DOHH2 (cell line): ENCODE results near the gene HNRNPU.

Experiments used
- H3F3A ChIP-seq: fragments of 200-600 bp; sonication (generic), shearing (Covaris generic); 2 replicates; pipeline ENCODE4 v1.6.0; 2016; ENCODE audit warnings: antibody characterized with exemption, mild to moderate bottlenecking; ENCODE audit not compliant: control insufficient read depth, insufficient read depth
- H3K27ac ChIP-seq: fragments of 200-600 bp; sonication (generic); 2 replicates; pipeline ENCODE4 v1.5.1; 2014; ENCODE audit warnings: low read depth, mild to moderate bottlenecking, low read length, moderate library complexity
- H3K27me3 ChIP-seq: fragments of 200-600 bp; sonication (generic); 2 replicates; pipeline ENCODE4 v1.6.1; 2014; ENCODE audit warnings: mild to moderate bottlenecking, low read length, mixed read lengths; ENCODE audit not compliant: control insufficient read depth
- H3K36me3 ChIP-seq: fragments of 200-600 bp; sonication (generic); 2 replicates; pipeline ENCODE4 v1.6.1; 2014; ENCODE audit warnings: mild to moderate bottlenecking, low read length, moderate library complexity, mixed read lengths; ENCODE audit not compliant: control insufficient read depth
- H3K4me1 ChIP-seq: fragments of 200-600 bp; sonication (generic); 2 replicates; pipeline ENCODE4 v1.6.1; 2014; ENCODE audit warnings: mild to moderate bottlenecking, low read length, mixed read lengths; ENCODE audit not compliant: control insufficient read depth
- H3K4me2 ChIP-seq: fragments of 200-600 bp; sonication (generic); 2 replicates; pipeline ENCODE4 v1.6.0; 2014; ENCODE audit warnings: mild to moderate bottlenecking, low read length, moderate library complexity
- H3K4me3 ChIP-seq: fragments of 200-600 bp; sonication (generic); 2 replicates; pipeline ENCODE4 v1.5.1; 2014; ENCODE audit warnings: mild to moderate bottlenecking, low read length, mixed read lengths
- H3K79me2 ChIP-seq: fragments of 200-600 bp; sonication (generic); 2 replicates; pipeline ENCODE4 v1.6.1; 2014; ENCODE audit warnings: mild to moderate bottlenecking, low read length, mixed read lengths; ENCODE audit not compliant: control insufficient read depth
- H3K9me2 ChIP-seq: fragments of 200-600 bp; sonication (generic); replicated peaks from 2 replicates; pipeline ENCODE4 v1.6.1; 2014; ENCODE audit warnings: mild to moderate bottlenecking, low read length, mixed read lengths; ENCODE audit not compliant: control insufficient read depth
- H3K9me3 ChIP-seq: fragments of 200-600 bp; sonication (generic); 2 replicates; pipeline ENCODE4 v1.6.1; 2014; ENCODE audit warnings: antibody characterized with exemption, low read length, mixed read lengths; ENCODE audit not compliant: control insufficient read depth, insufficient read depth
- H4K20me1 ChIP-seq: fragments of 200-600 bp; sonication (generic); 2 replicates; pipeline ENCODE4 v1.6.0; 2014; ENCODE audit warnings: low read depth, mild to moderate bottlenecking, antibody characterized with exemption, low read length, moderate library complexity; ENCODE audit not compliant: control insufficient read depth, insufficient read depth
- CTCF ChIP-seq: fragments of 200-600 bp; sonication (generic); IDR thresholded peaks from one replicate; pipeline ENCODE4 v1.5.1; 2014; ENCODE audit warnings: antibody characterized with exemption, mild to moderate bottlenecking, low read depth, low read length; ENCODE audit not compliant: poor library complexity, severe bottlenecking
- EZH2phosphoT487 ChIP-seq: fragments of 200-600 bp; sonication (generic); IDR thresholded peaks from 2 replicates; pipeline ENCODE4 v1.6.1; 2017; ENCODE audit warnings: borderline replicate concordance, mild to moderate bottlenecking, antibody characterized with exemption, low read length, moderate library complexity, mixed read lengths

The HNRNPU gene

GRCh38 chr1:244858357-244858756 is 6.0 kb downstream of the HNRNPU start:
- Histone ChIP-seq H3K79me2 (peaks cover 99% of the 10 kb centered on the region), H4K20me1 (peaks cover 75% of the 10 kb centered on the region), H3K27me3 (peaks cover 4% of the 10 kb centered on the region; the same call in 1 of the 2 replicates), H3K9me3 (no peaks in the 10 kb centered on the region), H3F3A (peaks cover 91% of the 10 kb centered on the region), H3K27ac (no peak overlapping the region), H3K9me2 (no peaks in the 10 kb centered on the region), H3K4me2 (no peak overlapping the region), H3K4me3 (no peak overlapping the region), H3K36me3 (peaks cover 98% of the 10 kb centered on the region), H3K4me1 (peaks cover 29% of the 10 kb centered on the region)
- TF ChIP-seq EZH2phosphoT487 = no peak
- TF ChIP-seq CTCF = no peak

- no peaks in the 10 kb centered on the region for H3K9me2 ChIP-seq
- H3K36me3 ChIP-seq = peaks cover 100% of the 10 kb centered on the region
- peaks cover 99% of the 10 kb centered on the region for H3K79me2 ChIP-seq
- H3K4me1 ChIP-seq = peaks cover 29% of the 10 kb centered on the region
- H3K27ac ChIP-seq = no peak overlapping the region
- peaks cover 4% of the 10 kb centered on the region; the same call in 1 of the 2 replicates for H3K27me3 ChIP-seq
- 0 out of 2 replicates have a peak overlapping the region, but pooled peaks have one; percentile 0 for H3K4me2 ChIP-seq
- peaks cover 75% of the 10 kb centered on the region for H4K20me1 ChIP-seq
- peaks cover 97% of the 10 kb centered on the region for H3F3A ChIP-seq
- no peak overlapping the region for H3K4me3 ChIP-seq
- no peaks in the 10 kb centered on the region for H3K9me3 ChIP-seq
- TF ChIP-seq EZH2phosphoT487 (no peak), CTCF (no peak)
Measured at GRCh38 chr1:244857761-244858160, 6.6 kb downstream of the HNRNPU start.

DNA sequence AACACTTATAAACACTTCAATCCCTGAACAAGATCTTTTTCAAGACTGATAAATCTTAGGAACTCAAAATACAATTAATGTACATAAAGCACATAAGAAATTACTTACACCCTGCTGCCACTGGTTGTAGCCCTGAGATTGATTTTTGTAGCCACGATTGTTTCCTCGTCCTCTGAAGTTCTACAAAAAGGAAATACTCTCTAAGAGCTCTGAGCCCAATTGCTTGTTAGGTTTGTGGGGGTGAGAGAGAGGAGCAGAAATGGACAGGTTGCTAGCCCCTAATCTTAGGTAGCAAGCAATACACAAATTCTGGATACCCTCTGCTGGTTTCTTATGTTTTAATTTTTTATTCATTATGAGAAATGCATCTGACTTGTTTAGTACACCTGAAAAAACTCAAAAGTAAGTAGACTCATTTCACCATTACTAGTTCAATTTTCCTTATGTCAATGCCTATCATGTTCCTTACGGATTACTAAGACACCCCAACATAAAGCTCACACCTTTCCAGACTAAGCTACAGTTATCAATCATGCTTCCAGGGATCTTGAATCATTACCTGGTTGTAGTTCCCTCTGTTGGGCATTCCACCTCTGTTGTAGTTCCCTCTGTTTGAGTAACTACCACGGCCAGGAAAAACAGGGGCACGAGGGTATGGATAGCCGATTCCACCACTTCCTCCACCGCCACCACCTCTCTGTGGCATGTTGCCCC is 9.3 kb downstream of the HNRNPU start:
- Histone ChIP-seq H3K27me3 (no peaks in the 10 kb centered on the region), H3K27ac (no peak overlapping the region), H3K9me3 (no peaks in the 10 kb centered on the region), H3K4me2 (no peak overlapping the region), H4K20me1 (peaks cover 51% of the 10 kb centered on the region), H3K9me2 (no peaks in the 10 kb centered on the region), H3K4me3 (no peak overlapping the region), H3K79me2 (peaks cover 85% of the 10 kb centered on the region), H3K4me1 (peaks cover 10% of the 10 kb centered on the region), H3K36me3 (peaks cover 100% of the 10 kb centered on the region), H3F3A (peaks cover 98% of the 10 kb centered on the region)
- TF ChIP-seq CTCF (no peak), EZH2phosphoT487 (no peak)
